Measurements from ENCODE around the gene MRTFB.
"Not testable (repeated sequence)": the region's sequence is repeated elsewhere in the genome, so short reads cannot be mapped to it uniquely, and the experiment has no call there.

Gene MRTFB

GRCh38 chr16:14070877-14071575 lies at the start of gene MRTFB:
Gene MRTFB (plus strand): TSS chr16:14071319. CDS start chr16:14140607, 69,288 bp downstream.
- TF ChIP-seq POLR2A (IDR thresholded peaks at IDR 0.05; ENCODE audit: low read depth, low read length): peak; percentile 74
- peak; percentile 64 for DNase-seq (ENCODE audit: insufficient read length, low spot score)
- FAIRE-seq: no peak

- FAIRE-seq; DNase-seq (ENCODE audit: insufficient read length, low spot score): not testable (repeated sequence)
Observed at GRCh38 chr16:14023526-14023925, 47.6 kb upstream of the MRTFB start.

GRCh38 chr16:14024283-14024682 lies 46.8 kb upstream of the MRTFB start:
- TF ChIP-seq POLR2A (IDR thresholded peaks at IDR 0.05; ENCODE audit: low read depth, low read length): no peak
- FAIRE-seq (no peak), DNase-seq (ENCODE audit: insufficient read length, low spot score) (no peak)

GRCh38 chr16:14026572-14027285 lies 44.4 kb upstream of the MRTFB start:
- TF ChIP-seq POLR2A (IDR thresholded peaks at IDR 0.05; ENCODE audit: low read depth, low read length): no peak
- DNase-seq (ENCODE audit: insufficient read length, low spot score) (no peak), FAIRE-seq (no peak)

GRCh38 chr16:14028202-14028601 lies 42.9 kb upstream of the MRTFB start:
- no peak for TF ChIP-seq POLR2A (IDR thresholded peaks at IDR 0.05; ENCODE audit: low read depth, low read length)
- DNase-seq (ENCODE audit: insufficient read length, low spot score): no peak
- FAIRE-seq: no peak

GRCh38 chr16:14029658-14030057 lies 41.5 kb upstream of the MRTFB start:
- TF ChIP-seq POLR2A (IDR thresholded peaks at IDR 0.05; ENCODE audit: low read depth, low read length): no peak
- DNase-seq (ENCODE audit: insufficient read length, low spot score) (no peak), FAIRE-seq (no peak)

GRCh38 chr16:14035092-14035491 lies 36.0 kb upstream of the MRTFB start:
- FAIRE-seq (no peak), DNase-seq (ENCODE audit: insufficient read length, low spot score) (no peak)
- TF ChIP-seq POLR2A (IDR thresholded peaks at IDR 0.05; ENCODE audit: low read depth, low read length): no peak

- DNase-seq (ENCODE audit: insufficient read length, low spot score) (no peak), FAIRE-seq (no peak)
- TF ChIP-seq POLR2A (IDR thresholded peaks at IDR 0.05; ENCODE audit: low read depth, low read length): no peak
Observed at GRCh38 chr16:14036889-14037288, 34.2 kb upstream of the MRTFB start.

- DNase-seq (ENCODE audit: insufficient read length, low spot score): no peak
- no peak for FAIRE-seq
- no peak for TF ChIP-seq POLR2A (IDR thresholded peaks at IDR 0.05; ENCODE audit: low read depth, low read length)
Observed at GRCh38 chr16:14037960-14038359, 33.2 kb upstream of the MRTFB start.

- FAIRE-seq (no peak), DNase-seq (ENCODE audit: insufficient read length, low spot score) (no peak)
- TF ChIP-seq POLR2A (IDR thresholded peaks at IDR 0.05; ENCODE audit: low read depth, low read length): no peak
Observed at GRCh38 chr16:14041164-14041563, 30.0 kb upstream of the MRTFB start.

- no peak for DNase-seq (ENCODE audit: insufficient read length, low spot score)
- TF ChIP-seq POLR2A (IDR thresholded peaks at IDR 0.05; ENCODE audit: low read depth, low read length): no peak
- no peak for FAIRE-seq
Observed at GRCh38 chr16:14042706-14043105, 28.4 kb upstream of the MRTFB start.

GRCh38 chr16:14043278-14043677 lies 27.8 kb upstream of the MRTFB start:
- TF ChIP-seq POLR2A (IDR thresholded peaks at IDR 0.05; ENCODE audit: low read depth, low read length): no peak
- DNase-seq (ENCODE audit: insufficient read length, low spot score) (no peak), FAIRE-seq (no peak)

- DNase-seq (ENCODE audit: insufficient read length, low spot score) (no peak), FAIRE-seq (no peak)
- no peak for TF ChIP-seq POLR2A (IDR thresholded peaks at IDR 0.05; ENCODE audit: low read depth, low read length)
Observed at GRCh38 chr16:14043793-14044192, 27.3 kb upstream of the MRTFB start.

- DNase-seq (ENCODE audit: insufficient read length, low spot score); FAIRE-seq: not testable (repeated sequence)
Observed at GRCh38 chr16:14047121-14047859, 23.8 kb upstream of the MRTFB start.

Data from H54 (cell line).